ENCODE measurements around the gene SOHLH2.

Gene SOHLH2

DNA sequence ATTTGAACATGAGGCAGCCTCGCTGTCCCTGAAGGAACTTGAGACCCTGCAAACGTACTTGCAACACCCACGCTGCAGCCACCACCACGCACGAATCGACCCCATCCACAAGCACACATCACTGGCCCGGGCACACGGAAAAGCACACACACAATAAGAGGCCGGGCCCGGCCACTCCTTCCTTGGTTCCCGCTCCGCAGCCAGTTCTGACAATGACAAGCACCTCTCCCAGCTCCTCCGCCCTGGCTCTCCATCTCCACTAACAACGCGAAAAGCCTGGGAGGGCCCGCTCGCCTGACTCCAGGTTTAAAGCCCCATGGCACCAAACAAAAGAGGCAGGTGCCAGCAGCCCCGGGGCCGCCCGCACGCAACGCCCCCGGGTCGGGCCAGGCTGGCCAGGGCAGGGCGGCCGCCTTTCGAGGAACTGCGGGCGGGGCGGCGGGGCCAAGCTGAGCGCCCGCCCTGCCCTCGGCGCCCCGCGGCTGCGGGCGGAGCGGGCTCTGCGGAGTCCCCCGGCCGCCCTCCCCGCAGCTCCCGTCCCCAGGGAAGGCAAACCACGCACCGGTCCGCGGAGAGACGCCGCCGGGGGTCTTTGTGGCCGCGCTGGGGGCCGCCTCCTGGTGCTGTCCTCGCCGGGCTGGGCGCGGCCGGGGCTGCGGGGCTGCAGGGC is 83.7 kb downstream of the SOHLH2 start:
- DNase-seq = peak; percentile 83

DNA sequence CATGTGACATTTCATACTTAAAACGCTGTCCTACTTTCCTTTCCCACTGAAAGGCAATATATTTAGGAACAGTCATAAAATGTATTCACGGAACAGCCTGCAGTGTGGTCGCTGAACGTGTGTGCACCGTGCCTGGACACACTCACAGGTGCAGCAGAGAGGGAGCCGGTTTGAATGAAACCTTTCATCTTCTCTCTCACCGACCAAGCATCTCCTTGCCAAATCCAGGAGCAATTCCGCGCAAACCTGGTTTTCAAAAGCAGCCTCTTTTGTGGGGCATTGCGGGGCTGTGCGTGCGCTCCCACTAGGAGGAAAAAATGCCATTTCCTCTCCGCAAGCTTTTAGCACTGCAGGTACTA is 84.2 kb downstream of the SOHLH2 start:
- peak; percentile 83 for DNase-seq

DNA sequence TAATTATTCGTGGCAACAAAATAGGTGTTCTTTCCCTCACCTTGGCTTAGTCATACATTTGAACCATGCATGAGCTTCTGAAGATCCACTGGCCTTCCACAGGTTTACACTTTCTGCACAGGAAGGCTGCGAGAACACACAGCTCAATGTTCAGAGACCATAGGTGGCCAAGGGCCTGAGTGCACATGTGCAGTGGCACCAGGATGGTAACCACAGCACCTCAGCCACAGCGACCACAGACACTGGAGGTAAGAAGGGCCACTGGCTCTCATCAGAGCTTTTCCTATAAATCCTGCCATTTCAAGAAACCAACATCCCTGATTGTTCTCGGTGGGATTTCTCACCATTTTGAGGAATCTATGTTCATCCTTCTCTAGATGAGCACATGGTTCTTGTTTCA is 84.8 kb downstream of the SOHLH2 start:
- DNase-seq = no peak

DNA sequence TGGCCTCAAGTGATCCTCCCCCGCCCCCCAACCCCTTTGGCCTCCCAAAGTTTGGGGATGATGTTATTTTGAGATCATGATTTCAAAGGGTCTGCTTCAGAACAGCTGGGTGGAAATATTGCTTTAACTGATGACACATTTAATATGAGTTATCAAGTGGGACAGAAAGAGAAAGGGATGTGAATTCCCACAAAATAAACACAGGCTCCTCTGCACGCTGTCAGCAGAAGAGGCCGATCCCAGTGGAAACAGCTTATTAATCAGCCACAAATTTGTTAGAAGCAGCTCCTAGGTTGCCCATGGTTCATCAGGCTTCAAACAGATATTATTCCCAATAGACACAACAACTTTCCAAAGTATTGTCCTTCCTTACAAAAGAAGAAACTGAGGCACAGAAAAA is 87.9 kb downstream of the SOHLH2 start:
- no peak for DNase-seq

DNA sequence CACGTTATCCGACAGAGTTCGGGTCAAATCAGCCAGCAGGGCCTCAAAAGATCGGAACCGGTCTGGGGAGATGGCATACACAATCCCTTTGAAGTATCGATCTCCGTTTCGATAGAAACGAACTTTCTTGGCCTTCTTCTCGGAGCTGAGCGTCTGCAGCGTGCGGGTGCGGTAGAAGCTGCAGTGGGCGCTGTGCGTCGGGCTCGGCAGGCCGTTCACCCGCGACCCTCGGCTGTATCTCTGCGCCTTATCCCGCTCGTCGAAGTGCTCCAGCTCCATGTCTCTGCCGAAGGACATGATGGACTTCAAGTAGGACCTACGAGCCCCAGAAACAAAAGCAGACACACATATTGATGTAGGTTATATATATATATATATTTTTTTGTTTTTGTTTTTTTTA is 88.5 kb downstream of the SOHLH2 start:
- DNase-seq = no peak

DNA sequence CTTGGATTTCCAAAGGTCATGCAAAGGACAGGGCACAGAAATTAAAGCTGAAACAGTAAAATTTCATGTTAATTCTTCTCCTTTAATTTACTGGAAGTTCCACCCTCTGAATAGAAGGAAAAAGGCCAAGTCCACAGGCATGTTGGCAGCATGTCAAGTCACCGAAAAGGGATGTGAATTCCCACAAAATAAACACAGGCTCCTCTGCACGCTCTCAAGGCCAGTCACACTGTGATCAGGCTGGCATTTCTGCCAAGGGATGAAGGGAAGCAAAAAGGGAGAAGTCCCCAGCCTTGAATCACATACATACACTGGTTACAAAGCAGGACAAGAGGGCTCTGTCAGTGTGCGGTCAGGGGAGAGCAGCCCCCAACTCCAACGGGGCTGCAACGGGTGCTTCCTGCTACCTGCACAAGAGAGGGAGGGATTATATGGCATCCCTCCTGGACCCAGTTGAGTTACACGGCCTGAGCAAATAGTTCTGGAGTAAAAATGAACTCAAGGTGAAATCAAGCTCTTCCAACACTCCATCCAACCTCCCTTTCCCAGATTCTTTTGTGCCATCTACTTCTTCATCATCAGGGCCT is 90.0 kb downstream of the SOHLH2 start:
- DNase-seq = no peak

All from NCI-H526 treated with DMSO at 0.1 percent for 48 hours (cell line).